GM21529 (cell line): Measurements from ENCODE around the gene HMX1.

ENCODE experiments used
- ATAC-seq: cut with Tn5 transposase; IDR thresholded peaks from one replicate; pipeline ENCODE4 v1.9.1; 2021; ENCODE audit not compliant: unreplicated experiment

HMX1 gene

DNA sequence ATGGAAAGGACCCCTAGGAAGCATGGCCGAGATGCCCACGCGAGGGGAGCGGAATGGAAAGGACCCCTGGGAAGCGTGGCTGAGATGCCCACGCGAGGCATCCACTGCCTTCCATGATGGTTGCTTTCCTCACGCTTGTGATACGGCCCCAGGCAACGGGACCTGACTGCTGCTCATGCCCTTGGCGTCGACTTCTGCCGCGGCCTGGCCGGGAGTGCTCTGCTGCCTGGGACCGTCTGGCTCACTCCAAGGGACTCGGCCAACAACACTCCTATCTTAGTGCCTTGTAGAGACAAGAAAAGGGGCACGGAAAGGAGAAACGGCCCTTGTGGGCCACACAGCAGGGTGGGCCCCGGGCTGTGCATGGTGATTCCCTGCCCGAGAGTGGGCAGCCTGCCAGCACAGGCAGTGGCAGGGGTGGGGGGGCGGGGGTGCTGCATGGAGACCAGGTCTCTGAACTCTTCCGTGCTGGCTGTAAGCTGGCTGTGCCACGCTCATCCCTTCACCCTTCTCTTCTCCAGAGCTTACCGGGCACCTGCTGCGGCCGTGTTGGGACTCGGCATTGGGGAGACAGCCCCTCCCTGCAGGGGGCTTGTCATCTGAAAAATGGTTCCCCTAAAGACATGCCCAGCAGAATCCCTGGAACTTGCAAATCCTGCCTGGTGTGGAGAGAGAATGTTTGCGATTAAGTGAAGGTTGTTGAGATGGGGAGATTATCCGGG, 38.6 kb upstream of the HMX1 start:
- no peak for ATAC-seq

DNA sequence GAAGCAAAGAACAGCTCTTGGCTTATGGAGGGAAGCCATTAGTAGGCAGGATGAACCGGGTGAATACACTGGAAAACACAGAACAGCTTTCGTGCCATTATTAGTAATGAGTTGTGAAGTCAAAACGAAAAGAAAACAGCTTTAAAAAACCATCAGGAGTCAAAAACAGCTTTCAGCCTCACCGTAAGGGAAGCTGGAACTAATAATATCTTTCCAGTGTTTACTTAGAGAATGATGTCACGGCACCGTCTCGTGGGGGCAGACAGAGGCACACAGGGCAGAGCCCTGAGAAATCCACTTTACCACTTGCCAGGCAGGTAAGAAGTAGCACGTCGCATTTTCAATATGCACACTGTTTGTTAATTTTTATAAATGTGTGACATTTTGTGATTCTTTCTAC, 37.9 kb upstream of the HMX1 start:
- ATAC-seq, result no peak

DNA sequence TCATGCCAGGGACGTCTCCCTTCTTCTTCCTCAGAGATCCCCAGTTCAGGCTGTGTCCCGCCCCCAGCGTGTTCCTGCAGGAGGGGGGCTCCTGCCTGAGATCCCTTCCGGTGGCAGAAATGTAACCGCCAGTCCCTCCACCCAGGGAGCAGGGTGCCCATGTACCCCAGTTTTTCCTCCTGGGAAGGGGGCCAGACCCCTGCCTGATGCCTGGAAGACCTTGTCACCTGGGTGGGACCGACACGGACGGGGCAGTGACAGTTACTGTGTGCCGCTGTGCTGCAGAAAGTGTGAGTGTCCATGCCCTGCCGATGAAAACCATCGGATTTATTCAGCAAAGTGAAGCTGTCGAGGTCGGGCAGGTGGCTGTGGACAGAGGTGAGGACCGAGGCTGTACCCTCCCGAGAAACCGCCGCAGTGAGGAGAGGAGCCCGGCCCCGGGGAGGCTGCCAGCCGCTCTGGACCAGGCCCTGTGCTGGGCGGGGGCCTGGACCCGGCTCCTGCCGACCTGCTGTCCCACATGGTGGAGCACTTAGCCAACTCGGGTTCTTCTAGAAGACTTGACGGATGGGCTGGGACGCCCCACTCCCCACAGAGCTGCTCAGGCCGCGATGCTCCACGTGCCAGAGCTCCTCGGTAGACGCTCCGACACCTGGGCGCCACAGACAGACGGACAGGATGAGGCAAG, 36.7 kb upstream of the HMX1 start:
- no peak for ATAC-seq

DNA sequence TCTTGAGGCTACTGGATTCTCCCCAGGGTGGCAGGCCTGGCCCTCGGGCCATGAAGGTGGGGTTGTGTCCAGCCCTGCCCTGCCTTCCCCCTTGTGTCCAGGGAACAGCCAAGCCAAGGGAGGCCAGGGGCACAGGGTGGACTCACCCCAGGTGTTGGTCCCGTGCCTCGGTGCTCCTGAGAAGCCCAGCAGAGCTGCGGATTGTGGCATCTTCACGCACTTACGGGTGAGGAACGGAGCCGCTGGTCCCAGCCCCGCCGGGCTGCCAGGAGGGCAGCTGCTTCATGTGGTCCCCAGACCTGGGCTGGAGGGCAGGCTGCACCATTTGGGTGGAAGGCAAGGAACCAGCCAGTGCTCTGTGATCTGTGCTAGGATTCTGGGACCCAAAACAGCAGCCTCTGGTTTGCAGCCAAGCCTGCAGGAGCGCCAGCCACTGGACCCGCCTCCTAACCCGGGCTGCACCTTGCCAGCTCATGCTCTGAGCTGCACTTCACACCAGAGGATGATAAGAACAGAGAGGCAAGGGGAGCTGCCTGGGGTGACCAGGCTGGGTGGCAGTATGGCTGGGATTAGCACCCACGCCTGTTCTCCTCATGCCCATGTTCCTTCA, 36.1 kb upstream of the HMX1 start:
- ATAC-seq, result no peak

DNA sequence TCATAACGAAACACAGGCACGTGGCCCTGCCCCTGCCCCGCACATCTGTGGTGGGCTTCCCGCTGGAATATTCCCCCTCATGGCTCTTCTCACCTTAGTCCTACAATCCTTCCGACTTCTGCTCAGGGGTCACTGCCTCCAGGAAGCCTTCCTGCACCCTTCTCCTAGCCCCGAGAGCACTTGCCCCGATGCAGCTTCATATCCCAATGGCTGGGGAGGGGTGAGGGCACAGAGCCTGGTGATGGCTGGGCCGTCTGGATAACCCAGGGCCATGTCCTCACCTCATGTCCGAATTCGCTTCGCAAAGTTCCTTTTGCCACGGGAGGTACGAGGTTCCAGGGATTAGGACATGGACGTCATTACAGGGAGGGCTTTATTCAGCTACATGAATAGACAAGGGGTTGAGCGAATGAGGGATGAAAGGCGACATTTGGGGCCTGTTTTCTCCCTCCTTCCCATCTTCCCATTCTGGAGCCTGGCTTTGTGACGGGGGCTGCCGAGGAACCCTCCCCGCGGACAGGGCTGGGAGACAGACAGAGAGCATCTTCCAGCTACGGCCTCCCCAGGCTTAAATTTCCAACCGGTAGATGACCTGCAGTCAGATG, 35.5 kb upstream of the HMX1 start:
- no peak for ATAC-seq

DNA sequence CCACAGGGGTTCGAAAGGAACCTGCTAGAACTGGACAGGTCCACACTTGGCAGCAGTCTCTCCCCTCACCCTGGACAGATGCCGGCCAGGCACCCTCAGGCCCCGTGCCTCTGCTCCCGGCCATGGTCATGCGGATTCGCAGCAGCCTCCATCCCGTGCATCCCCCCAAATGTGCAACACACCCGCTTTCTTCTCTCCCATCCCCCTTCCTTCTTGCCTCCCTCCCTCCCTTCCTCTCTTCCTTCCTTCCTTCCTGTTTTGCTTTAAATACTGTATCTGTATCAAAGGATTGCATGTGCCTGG, 35.0 kb upstream of the HMX1 start:
- no peak for ATAC-seq

DNA sequence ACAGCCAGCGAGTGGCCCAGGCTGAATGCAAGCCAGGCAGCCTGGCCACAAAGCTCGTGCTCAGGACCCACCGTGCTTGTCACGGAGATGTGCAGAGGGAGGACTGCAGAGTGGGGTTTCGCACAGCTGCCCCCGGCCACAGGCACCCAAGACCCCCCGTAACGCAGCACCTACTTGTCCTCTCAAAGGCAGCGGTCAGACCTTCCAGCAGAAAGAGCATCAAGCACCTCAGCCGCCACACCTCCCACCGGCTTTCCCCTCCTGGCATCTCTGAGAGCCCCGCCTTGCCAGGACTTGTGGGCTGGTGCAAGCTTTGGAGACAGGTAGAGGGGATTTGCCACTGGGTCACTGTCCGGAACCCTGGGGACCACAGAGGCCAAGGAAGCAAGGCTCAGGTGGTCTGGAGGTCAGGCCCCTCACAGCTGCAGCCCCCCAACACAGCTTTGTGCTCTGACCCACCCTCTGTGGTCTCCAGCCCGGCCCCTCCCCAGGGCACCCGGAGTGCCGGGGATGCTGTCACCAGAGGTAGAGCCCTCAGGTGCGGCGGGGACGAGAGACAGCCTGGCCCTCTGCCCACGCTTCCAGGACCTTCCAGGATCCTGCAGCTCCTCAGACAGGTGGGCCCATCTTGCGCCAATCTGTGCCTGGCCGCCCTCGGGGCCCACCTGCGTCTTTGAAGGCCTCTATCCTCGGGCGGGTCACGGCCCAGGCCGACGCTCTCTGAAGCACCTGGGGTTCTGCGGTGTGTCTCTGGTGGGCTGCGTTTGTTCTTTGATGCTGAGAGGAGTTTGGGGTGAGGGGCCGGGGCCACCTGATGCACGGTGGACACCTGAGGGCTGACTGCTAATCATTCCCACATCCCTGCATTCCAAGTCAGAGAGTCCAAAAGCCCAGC, 34.4 kb upstream of the HMX1 start:
- ATAC-seq, result no peak

DNA sequence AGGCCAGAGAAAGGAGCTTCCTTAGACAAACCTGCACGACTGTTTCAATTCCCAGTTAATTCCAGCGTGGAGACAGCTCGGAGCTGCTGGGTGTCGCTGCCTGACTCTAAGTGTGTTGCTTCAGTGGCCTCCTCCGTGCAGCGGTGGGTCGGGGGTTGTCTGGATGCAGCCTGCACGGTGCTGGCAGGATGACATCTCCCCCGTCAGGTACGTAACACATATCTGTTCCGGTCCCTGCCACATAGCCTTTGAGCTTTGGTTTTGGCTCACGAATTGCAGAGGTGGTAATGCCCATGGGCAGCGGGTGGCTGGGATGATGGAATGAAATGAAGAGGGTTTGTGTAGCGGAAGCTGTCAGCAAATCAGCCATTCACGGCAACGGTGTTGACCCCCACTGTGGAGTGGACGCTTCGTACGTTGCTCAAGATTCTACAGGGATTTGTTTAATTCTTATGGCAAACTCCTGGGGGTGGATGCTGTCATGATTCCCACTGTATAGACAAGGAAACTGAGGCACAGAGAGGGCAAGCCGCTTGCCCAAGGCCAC, 33.7 kb upstream of the HMX1 start:
- no peak for ATAC-seq

DNA sequence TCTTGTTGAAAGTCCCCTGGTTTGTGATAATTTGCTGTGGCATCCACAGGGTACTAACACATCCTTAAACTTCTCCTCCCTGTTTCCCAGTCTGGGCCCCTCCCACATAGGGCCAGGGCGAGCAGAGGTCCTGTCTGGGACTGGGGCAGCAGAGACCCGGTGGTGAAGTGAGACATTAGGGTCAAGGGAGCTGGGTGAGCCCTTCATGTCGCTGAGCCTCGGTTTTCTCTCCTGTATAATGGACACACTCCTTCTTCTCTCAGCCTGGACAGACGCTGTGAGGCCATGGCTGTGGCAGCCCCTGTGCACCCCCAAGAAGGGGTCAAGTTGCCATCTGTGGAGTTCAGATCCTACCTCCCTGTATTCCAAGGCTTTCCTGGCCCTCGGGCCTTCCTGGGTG, 33.0 kb upstream of the HMX1 start:
- ATAC-seq, result no peak

DNA sequence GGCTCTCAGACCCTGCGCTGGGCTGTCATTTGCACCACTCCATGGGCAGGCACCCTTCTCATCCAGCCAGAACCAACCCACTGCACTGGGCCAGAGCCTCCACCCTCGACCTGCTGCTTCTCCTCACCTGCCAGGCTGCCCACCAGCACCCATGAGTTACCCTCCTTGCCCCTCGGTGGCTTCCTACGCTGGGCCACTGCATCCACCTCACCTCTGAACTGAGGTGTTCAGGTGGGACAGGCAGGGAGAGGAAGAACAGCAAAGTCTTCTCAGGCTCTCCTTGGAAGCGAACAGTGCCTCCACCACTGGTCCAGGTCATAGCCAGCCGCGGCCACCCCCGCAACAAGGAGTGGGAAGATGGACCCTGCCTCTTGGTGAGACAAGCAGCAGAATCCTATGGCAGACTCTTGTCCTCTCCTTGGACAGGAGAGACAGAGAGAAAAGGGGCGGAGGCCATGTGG, 32.4 kb upstream of the HMX1 start:
- no peak for ATAC-seq

DNA sequence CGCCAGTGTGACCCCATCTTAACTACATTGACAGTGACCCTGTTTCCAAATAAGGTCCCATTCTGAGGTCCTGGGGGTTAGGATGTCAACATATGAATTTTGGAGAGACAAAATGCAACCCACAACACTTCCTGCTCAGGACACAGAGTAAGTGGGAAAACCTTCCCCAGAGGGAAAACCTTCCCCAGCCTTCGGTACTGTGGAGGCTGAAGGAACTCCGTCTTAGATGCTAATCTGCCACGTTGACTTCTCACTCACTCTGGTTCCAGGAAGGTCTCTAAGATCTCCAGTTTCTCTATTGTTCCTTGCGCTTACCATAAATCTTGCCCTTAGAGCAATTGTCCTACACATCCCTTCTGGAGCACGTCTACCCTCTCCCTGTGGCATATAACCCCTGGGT, 29.7 kb upstream of the HMX1 start:
- ATAC-seq, result no peak

DNA sequence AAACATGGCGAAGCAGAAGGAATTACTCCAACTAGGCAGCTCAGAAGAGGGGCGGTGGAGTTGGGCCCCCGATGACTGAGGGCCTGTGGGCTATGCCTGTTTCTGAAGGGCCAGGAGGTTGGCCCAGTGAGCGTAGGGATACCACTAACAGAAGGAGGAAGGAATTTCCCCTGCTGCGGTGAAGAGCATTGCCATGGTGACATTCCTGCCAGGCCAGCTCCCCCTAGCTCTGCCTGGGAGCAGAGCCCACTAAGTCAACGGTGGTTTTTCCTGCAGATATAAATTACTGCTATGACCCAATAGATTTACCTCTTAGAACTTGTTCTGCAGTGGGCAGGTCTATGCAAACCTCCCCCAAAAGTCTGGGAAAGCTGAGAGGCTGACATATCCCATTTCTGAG, 28.9 kb upstream of the HMX1 start:
- no peak for ATAC-seq

DNA sequence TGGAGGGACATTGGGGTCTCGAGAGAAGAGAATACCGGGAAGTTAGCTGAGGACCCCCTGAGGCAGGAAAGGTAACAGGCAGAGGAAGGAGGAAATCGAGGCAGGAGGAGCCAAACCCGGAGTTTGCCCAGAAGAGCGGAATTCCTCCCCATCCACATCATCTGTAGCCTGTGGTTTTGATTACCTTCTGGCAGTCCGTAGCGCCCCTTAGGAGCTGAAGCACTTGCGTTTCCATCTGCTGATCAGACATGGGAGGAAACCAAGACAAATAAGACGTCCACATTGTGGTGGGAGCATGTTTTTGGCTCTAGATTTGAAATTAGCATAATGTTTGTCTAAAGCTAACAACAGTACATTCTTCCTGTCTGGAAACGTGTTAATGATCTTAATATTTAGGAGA, 26.8 kb upstream of the HMX1 start:
- no peak for ATAC-seq

DNA sequence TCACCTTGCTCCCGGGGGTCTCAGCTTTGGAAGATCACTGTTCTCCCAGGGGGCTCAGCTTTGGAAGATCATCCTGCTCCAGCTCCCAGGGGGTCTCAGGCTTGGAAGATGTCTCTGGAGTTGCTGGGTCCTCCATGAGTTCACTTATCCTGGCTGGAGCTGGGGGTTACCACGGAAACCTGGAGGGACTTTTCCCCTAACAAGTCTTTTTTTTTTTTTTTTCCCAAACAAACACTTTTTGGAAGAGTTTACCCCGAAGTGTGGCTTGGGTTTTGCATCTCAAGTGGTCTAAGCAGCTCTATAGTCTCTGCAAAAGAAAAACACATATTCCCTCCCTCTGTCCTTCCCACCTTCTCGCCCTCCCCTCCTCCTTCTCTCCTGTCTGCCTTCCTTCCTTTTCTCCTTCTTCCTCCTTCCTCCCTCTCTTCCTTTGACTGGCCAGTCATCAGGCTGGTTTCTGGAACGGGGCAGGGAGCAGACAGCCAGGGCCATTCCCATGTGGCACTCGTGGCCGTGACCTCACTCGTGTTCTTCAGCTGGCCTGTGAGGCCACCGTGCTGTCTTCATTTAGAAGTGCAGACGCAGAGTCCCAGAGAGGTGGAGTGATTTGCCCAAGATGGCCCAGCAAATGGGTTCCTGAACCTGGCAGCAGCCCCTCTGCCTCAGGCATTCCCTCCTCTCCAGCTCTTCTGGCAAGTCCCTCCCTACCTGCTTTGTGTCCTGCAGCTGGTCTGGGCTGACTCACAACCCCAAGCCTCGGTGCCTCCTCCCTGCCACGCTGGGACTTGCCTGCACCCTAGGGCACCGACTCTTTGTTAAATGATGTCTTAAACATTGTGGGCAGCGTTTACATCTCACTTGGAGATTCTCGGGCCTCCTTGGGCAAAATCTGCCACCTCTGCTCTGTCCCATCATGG, 25.9 kb upstream of the HMX1 start:
- ATAC-seq, result no peak

DNA sequence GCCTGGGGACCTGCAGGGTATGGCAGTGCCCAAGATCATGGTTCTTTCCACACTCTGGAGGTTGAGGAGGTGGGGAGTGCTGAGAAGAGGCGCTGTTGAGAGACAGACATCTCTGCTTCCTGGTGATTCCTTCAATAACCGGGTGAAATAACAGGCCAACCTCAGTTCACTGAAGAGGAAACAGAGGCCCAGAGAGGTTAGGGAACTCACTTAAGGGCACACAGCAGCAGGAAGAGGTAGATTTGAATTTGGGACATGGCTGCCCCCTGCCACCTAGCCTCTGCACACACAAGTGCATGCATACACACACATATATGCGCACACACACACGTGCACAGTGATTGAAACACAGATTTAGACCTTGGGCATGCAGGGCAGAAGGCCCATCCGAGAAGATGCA, 24.9 kb upstream of the HMX1 start:
- no peak for ATAC-seq

DNA sequence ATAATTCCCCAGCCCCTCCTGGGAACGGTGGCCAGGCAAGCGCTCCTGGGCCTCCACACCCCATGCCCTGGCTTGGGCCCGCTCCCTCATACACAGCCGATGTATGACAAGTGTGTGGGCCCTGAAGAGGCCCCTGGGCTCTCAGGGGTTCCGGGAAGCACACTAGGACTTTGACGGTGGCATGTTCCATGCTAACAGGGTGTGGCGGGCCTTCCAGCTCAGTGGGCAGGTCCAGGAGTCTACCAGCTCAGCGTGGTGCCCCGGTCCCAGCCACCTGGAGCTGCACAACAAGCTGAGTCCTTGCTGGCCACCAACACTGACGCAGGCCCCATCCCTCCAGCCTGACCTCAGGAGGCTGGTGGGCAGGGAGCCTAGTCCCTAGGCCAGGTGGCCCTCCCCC, 24.4 kb upstream of the HMX1 start:
- no peak for ATAC-seq

DNA sequence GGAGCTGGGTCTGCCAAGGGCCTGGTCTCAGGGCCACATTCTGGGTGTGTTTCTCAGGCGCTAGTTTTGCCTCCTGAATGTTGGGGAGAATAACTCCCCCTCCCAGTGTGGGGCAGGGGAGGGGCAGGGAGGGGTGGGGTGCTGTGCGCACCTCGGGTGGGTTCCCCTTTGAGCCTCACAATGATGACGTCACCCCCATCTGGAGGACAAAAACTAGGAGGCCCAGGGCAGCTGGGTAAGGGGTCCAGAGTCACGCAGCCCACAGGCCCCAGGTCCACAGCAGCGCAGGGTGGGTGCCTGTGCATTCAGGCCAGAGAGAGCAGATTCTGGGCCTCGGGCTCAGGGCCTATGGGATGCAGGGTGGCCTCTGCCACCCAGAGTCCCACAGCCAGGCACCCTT, 23.7 kb upstream of the HMX1 start:
- no peak for ATAC-seq

DNA sequence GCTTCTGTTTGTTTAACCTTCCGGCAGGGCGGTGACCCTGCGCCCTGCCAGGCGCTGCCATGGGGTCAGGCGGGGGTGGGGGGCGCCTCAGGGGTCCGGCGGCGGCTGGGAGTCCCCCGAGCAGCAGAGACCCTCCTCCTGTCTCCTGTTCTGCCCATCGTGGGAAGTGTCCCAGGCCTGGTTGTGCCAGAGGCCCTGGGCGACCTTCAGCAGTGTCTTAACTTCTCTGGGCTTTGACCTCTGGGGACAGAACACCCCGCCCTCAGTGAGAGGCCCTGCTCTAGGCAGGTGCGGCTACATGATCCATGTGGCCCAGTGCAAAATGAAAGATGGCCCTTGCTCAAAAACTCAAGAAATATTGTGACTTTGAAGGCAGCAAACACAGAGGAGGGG, 22.8 kb upstream of the HMX1 start:
- no peak for ATAC-seq

DNA sequence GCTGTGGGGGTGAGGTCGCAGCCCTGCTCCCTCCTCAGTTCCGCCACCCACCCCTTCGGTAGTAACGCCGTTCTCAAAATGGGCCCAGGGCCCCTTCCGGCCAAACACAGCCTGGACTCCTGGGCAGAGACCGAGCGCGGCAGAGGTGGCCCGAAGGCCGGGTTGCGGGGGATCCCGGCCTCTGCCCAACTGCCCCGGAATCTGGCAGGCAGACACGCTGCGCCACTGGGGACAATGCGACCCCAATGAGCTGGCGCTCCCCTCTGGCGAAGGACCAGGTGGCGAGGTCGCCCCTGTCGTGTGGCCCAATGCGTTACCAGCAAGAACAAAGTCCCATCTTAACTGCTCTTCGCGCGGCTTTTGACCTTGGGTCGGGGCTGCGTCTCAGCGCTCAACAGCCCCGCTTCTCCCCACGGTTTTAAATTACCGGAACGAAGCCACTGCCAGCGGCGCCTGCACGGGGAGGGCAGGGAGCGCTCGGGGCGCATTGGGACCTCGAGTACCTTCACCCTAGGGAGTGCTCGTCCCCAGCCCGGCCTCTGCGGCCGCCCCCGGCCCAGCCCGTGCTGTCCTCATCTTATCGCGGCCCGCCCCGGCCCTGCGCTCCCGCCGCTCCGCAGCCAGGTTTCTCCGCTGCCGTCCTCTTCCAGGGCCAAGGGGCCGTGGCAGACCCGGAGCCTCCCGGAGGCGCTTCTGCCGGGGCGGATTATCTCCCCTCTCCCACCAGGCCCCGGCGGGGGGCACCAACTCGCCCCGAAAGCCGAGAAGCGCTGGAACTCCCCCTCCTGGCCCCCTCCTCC, 22.2 kb upstream of the HMX1 start:
- ATAC-seq, result no peak
